Astrocyte (in vitro differentiated cells and primary cell): ENCODE results near the gene PDE9A. TPM values are rescaled to one million over a fixed set of nuclear protein-coding genes. Genes with fewer than 3 reads are reported as not detected.

Experiments used
- DNase-seq: peaks from one replicate; pipeline ENCODE4 v3.0.0-alpha.2; 2010; ENCODE audit warnings: low read depth
- FAIRE-seq: peaks from 2 replicates; lab custom pipeline; 2011; peaks lifted over from hg19 to GRCh38; lab: Jason Lieb, UNC
- H2AFZ ChIP-seq: 2 replicates; pipeline ENCODE4 v1.6.0; 2012; ENCODE audit warnings: low read depth, low read length, inconsistent platforms
- H3K27ac ChIP-seq: 2 replicates; pipeline ENCODE4 v1.5.1; 2011; ENCODE audit warnings: low read depth, low read length, inconsistent platforms
- H3K27me3 ChIP-seq: 2 replicates; pipeline ENCODE4 v1.6.0; 2011; ENCODE audit warnings: low read length, inconsistent platforms; ENCODE audit not compliant: insufficient read depth
- H3K36me3 ChIP-seq: 2 replicates; pipeline ENCODE4 v1.5.1; 2011; ENCODE audit warnings: low read length, inconsistent platforms; ENCODE audit not compliant: insufficient read depth
- H3K4me1 ChIP-seq: 2 replicates; pipeline ENCODE4 v1.5.1; 2011; ENCODE audit warnings: low read length, inconsistent platforms; ENCODE audit not compliant: insufficient read depth
- H3K4me2 ChIP-seq: 2 replicates; pipeline ENCODE4 v1.6.0; 2012; ENCODE audit warnings: low read length, inconsistent platforms
- H3K4me3 ChIP-seq: 2 replicates; pipeline ENCODE4 v1.5.1; 2011; ENCODE audit warnings: low read depth, mild to moderate bottlenecking, low read length, inconsistent platforms; ENCODE audit not compliant: insufficient read depth
- H3K79me2 ChIP-seq: 2 replicates; pipeline ENCODE4 v1.6.0; 2012; ENCODE audit warnings: mild to moderate bottlenecking, low read length, inconsistent platforms; ENCODE audit not compliant: insufficient read depth
- H3K9ac ChIP-seq: 2 replicates; pipeline ENCODE4 v1.6.0; 2012; ENCODE audit warnings: mild to moderate bottlenecking, low read length, inconsistent platforms
- H3K9me3 ChIP-seq: 2 replicates; pipeline ENCODE4 v1.5.1; 2012; ENCODE audit warnings: low read depth, mild to moderate bottlenecking, low read length, inconsistent platforms; ENCODE audit not compliant: insufficient read depth
- H4K20me1 ChIP-seq: 2 replicates; pipeline ENCODE4 v1.6.0; 2012; ENCODE audit warnings: low read length, inconsistent platforms; ENCODE audit not compliant: insufficient read depth
- H3K27ac Mint-ChIP-seq: one replicate; pipeline ENCODE4 v1.8.0; 2021; ENCODE audit warnings: mild to moderate bottlenecking, mixed read lengths; ENCODE audit not compliant: unreplicated experiment
- H3K27me3 Mint-ChIP-seq: one replicate; pipeline ENCODE4 v1.8.0; 2021; ENCODE audit warnings: low read depth, mixed read lengths; ENCODE audit not compliant: unreplicated experiment
- H3K36me3 Mint-ChIP-seq: one replicate; pipeline ENCODE4 v1.8.0; 2021; ENCODE audit warnings: low read depth, mixed read lengths; ENCODE audit not compliant: unreplicated experiment
- H3K4me1 Mint-ChIP-seq: one replicate; pipeline ENCODE4 v1.8.0; 2021; ENCODE audit warnings: low read depth, mixed read lengths; ENCODE audit not compliant: unreplicated experiment
- H3K4me3 Mint-ChIP-seq: one replicate; pipeline ENCODE4 v1.8.0; 2021; ENCODE audit warnings: mild to moderate bottlenecking, moderate library complexity, mixed read lengths; ENCODE audit not compliant: unreplicated experiment
- H3K9me3 Mint-ChIP-seq: one replicate; pipeline ENCODE4 v1.8.0; 2021; ENCODE audit warnings: mild to moderate bottlenecking, mixed read lengths; ENCODE audit not compliant: unreplicated experiment
- EZH2 ChIP-seq: IDR thresholded peaks from 2 replicates; pipeline ENCODE4 v1.6.1; 2012; ENCODE audit warnings: mild to moderate bottlenecking, low read length, inconsistent platforms; ENCODE audit not compliant: insufficient read depth
- total RNA-seq: library from RNA; stranded (reverse); gene quantifications from 2 replicates; pipeline ENCODE4 v1.2.1, GENCODE V29; 2021
- TF ChIP-seq, protein P1 (sequence below): IDR thresholded peaks from 2 replicates; pipeline ENCODE4 v1.5.1; 2011; ENCODE audit warnings: low read depth, mild to moderate bottlenecking, inconsistent platforms, low read length, moderate library complexity; ENCODE audit not compliant: insufficient read depth

Gene PDE9A
- total RNA-seq, 1 donor from 2014 or later: 7.8 TPM

DNA sequence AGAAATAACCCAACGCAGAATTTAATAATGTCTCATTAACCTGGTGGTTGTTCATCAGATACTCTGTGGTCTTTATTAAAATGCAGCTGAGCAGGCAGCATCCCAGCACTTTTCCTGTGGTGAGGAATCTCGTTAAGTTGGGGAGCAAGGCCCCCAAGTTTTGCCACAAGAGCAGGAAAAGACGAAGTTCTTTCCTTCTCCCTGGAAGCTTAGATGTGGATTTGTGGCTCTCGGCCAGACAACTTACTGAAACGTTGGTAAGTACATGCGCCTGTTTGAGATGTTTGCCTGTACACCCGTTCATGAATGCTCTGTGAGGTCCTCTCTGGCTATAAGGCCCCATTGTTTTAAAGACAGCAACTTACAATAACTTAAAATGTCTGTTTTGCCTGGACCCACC lies 34.3 kb upstream of the PDE9A start:
- Mint-ChIP-seq H3K4me3 (no peak overlapping the region), H3K36me3 (no peaks in the 10 kb centered on the region), H3K27ac (no peak overlapping the region), H3K9me3 (no peaks in the 10 kb centered on the region), H3K27me3 (peaks cover 48% of the 10 kb centered on the region), H3K4me1 (no peaks in the 10 kb centered on the region)
- no peak overlapping the region for H3K4me3 ChIP-seq
- TF ChIP-seq, protein P1, sequence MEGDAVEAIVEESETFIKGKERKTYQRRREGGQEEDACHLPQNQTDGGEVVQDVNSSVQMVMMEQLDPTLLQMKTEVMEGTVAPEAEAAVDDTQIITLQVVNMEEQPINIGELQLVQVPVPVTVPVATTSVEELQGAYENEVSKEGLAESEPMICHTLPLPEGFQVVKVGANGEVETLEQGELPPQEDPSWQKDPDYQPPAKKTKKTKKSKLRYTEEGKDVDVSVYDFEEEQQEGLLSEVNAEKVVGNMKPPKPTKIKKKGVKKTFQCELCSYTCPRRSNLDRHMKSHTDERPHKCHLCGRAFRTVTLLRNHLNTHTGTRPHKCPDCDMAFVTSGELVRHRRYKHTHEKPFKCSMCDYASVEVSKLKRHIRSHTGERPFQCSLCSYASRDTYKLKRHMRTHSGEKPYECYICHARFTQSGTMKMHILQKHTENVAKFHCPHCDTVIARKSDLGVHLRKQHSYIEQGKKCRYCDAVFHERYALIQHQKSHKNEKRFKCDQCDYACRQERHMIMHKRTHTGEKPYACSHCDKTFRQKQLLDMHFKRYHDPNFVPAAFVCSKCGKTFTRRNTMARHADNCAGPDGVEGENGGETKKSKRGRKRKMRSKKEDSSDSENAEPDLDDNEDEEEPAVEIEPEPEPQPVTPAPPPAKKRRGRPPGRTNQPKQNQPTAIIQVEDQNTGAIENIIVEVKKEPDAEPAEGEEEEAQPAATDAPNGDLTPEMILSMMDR: no peak
- no peak for TF ChIP-seq EZH2
- DNase-seq (no peak), FAIRE-seq (no peak)
- no peaks in the 10 kb centered on the region for H3K4me1 ChIP-seq
- H3K4me2 ChIP-seq: no peak overlapping the region
- no peak overlapping the region for H3K27ac ChIP-seq
- no peaks in the 10 kb centered on the region for H4K20me1 ChIP-seq
- H3K9me3 ChIP-seq: no peaks in the 10 kb centered on the region
- H3K9ac ChIP-seq: no peak overlapping the region
- no peak overlapping the region for H2AFZ ChIP-seq
- no peaks in the 10 kb centered on the region for H3K79me2 ChIP-seq
- H3K36me3 ChIP-seq: no peaks in the 10 kb centered on the region
- peaks cover 38% of the 10 kb centered on the region for H3K27me3 ChIP-seq

DNA sequence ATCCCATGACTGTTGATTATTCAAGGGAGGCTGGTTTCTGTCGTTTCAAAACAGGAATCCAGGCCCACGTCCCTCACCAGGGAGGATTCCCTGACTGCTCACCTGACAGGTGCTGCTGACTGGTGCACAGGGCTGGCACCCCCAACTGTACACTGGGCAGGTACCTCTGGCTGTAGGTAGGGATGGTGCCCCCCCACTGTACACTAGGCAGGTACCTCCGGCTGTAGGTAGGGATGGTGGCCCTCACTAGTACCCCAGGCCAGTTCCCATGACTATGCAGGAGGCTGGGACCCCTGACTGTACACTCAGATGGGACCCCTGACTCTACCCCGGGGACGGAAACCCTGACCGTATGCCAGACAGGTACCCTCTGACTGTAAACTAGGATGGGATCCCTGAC lies 33.6 kb upstream of the PDE9A start:
- H3K4me2 ChIP-seq: no peak overlapping the region
- TF ChIP-seq, protein P1: no peak
- TF ChIP-seq EZH2: no peak
- no peaks in the 10 kb centered on the region for H3K9me3 ChIP-seq
- Mint-ChIP-seq H3K36me3 (no peaks in the 10 kb centered on the region), H3K27ac (no peak overlapping the region), H3K27me3 (peaks cover 53% of the 10 kb centered on the region), H3K9me3 (no peaks in the 10 kb centered on the region), H3K4me1 (peaks cover 2% of the 10 kb centered on the region), H3K4me3 (no peak overlapping the region)
- DNase-seq (no peak), FAIRE-seq (no peak)
- H3K27me3 ChIP-seq: peaks cover 43% of the 10 kb centered on the region
- no peak overlapping the region for H3K27ac ChIP-seq
- no peaks in the 10 kb centered on the region for H4K20me1 ChIP-seq
- no peak overlapping the region for H2AFZ ChIP-seq
- H3K4me1 ChIP-seq: no peaks in the 10 kb centered on the region
- no peak overlapping the region for H3K4me3 ChIP-seq
- H3K36me3 ChIP-seq: no peaks in the 10 kb centered on the region
- H3K9ac ChIP-seq: no peak overlapping the region
- no peaks in the 10 kb centered on the region for H3K79me2 ChIP-seq

DNA sequence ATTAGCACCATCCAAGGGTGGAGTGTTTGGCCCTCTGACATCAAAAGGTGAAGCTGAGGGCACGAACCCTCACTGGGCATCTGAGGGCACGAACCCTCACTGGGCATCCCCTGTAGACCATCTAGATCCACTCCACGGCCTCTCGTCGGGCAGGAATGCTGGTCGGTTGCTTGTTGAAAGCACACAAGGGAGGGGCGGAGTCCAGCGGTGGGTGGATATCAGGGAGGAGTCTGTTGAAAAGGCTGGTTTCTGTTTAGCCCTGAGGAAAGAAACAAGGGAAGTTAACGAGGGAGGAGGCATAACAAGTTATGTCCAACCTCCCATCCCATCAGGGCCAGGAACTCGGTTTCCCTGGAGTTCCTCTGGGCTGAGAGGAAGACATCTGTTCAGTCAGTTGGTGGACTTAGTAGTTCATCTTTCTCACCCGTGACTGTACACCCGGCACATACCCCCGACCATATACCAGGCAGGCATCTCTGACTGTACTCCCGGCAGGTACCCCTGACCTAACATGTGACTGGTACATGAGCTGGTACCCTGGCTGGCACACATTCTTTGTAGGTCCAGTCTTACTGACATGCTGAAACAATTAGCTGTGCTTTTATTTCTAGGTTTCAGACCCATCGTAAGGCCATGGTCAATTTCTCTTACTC lies 32.1 kb upstream of the PDE9A start:
- H3K4me3 Mint-ChIP-seq: no peak overlapping the region
- H3K27ac ChIP-seq: no peak overlapping the region
- no peaks in the 10 kb centered on the region for H3K79me2 ChIP-seq
- no peaks in the 10 kb centered on the region for H3K36me3 ChIP-seq
- no peak overlapping the region for H3K9ac ChIP-seq
- H4K20me1 ChIP-seq: no peaks in the 10 kb centered on the region
- no peak overlapping the region for H3K4me3 ChIP-seq
- no peaks in the 10 kb centered on the region for H3K9me3 Mint-ChIP-seq
- H3K27ac Mint-ChIP-seq: no peak overlapping the region
- no peaks in the 10 kb centered on the region for H3K4me1 ChIP-seq
- peaks cover 64% of the 10 kb centered on the region for H3K27me3 Mint-ChIP-seq
- no peaks in the 10 kb centered on the region for H3K9me3 ChIP-seq
- FAIRE-seq: no peak
- TF ChIP-seq, protein P1: no peak
- no peak for TF ChIP-seq EZH2
- H3K27me3 ChIP-seq: peaks cover 40% of the 10 kb centered on the region
- H3K36me3 Mint-ChIP-seq: no peaks in the 10 kb centered on the region
- H3K4me2 ChIP-seq: no peak overlapping the region
- H2AFZ ChIP-seq: no peak overlapping the region
- peaks cover 2% of the 10 kb centered on the region for H3K4me1 Mint-ChIP-seq
- no peak for DNase-seq
